Left lung (tissue), 10 donors: ENCODE data around the gene VAC14. TPM values are rescaled to one million over a fixed set of nuclear protein-coding genes. Genes with fewer than 3 reads are reported as not detected.

Source experiments
- ATAC-seq: fragments of 200-7000 bp; cut with Tn5 transposase; one replicate; pipeline ENCODE4 v1.9.1; 2020; ENCODE audit warnings: moderate library complexity
- DNase-seq, 4 donors: peaks; one replicate each; pipeline ENCODE4 v3.0.0-alpha.2; 2013 to 2020
- H3K27ac ChIP-seq, 2 donors: fragments of 200-600 bp; sonication (generic) in 1 of 2; one replicate each; pipeline versions ENCODE4 v1.5.0 to v1.8.0; 2020 to 2021
- H3K27me3 ChIP-seq, 2 donors: fragments of 200-600 bp; sonication (generic) in 1 of 2; one replicate each; pipeline versions ENCODE4 v1.5.0 to v1.8.0; 2020 to 2021
- H3K36me3 ChIP-seq, 2 donors: fragments of 200-600 bp; sonication (generic) in 1 of 2; one replicate each; pipeline versions ENCODE4 v1.5.0 to v1.8.0; 2020 to 2021
- H3K4me1 ChIP-seq, 2 donors: fragments of 200-600 bp; one replicate each; pipeline ENCODE4 v1.8.0; 2021
- H3K4me3 ChIP-seq, 2 donors: fragments of 200-600 bp; sonication (generic) in 1 of 2; one replicate each; pipeline versions ENCODE4 v1.5.0 to v1.8.0; 2020 to 2021; ENCODE audit warnings: mild to moderate bottlenecking in 1 of 2
- H3K9me3 ChIP-seq, 2 donors: fragments of 200-600 bp; sonication (generic) in 1 of 2; one replicate each; pipeline versions ENCODE4 v1.5.0 to v1.8.0; 2020 to 2021
- CTCF ChIP-seq, 2 donors: fragments of 200-600 bp; sonication (generic) in 1 of 2; IDR thresholded peaks; one replicate each; pipeline versions ENCODE4 v1.5.0 to v1.8.0; 2021; ENCODE audit warnings: antibody characterized with exemption in 2 of 2
- intact Hi-C, 2 donors: fragments of 100-400 bp; cut with DNase I; formaldehyde crosslinking; loops; one replicate each; pipeline versions ENCODE4 v1.11.2 to v1.14.2; 2022
- polyA plus RNA-seq, 6 donors: library from polyadenylated mRNA; unstranded; fragments of 120-200 nt; gene quantifications; one replicate each; pipeline ENCODE4 v1.2.1, GENCODE V29; 2013; ENCODE audit not compliant: insufficient read length in 6 of 6
- total RNA-seq, 2 donors: library from RNA; stranded (reverse); fragmentation: NEBNext Ultra II Directional; extraction: Animal tissue kit (Norgen Biotek cat#: 25700); gene quantifications; one replicate each; pipeline ENCODE4 v1.2.1, GENCODE V29; 2021
- donor health status: DM: no; HTN: yes; CAD: no.
- donor health status: DM: no; HTN: no; CAD: no.

The VAC14 gene
- total and polyA plus RNA-seq, 8 donors, result 22.2 to 53.2 (median 29.2) TPM

GRCh38 chr16:70808371-70808770, 7.4 kb upstream of the VAC14 start:
- DNase-seq (no peak), ATAC-seq (no peak)
- Histone ChIP-seq H3K36me3 (no peaks in the 10 kb centered on the region), H3K27ac (no peak overlapping the region), H3K4me1 (no peaks in the 10 kb centered on the region), H3K27me3 (peaks cover 0 to 29% of the 10 kb centered on the region in 2 donors), H3K4me3 (no peak overlapping the region), H3K9me3 (no peaks in the 10 kb centered on the region)
- intact Hi-C loops, result no loop called here
- TF ChIP-seq CTCF (IDR thresholded peaks at IDR 0.05), result no peak

- H3K4me1 ChIP-seq, result no peaks in the 10 kb centered on the region
- no peaks in the 10 kb centered on the region for H3K36me3 ChIP-seq
- TF ChIP-seq CTCF (IDR thresholded peaks at IDR 0.05), result no peak
- ATAC-seq, result no peak
- peaks cover 0 to 29% of the 10 kb centered on the region in 2 donors for H3K27me3 ChIP-seq
- no peaks in the 10 kb centered on the region for H3K9me3 ChIP-seq
- H3K4me3 ChIP-seq, result no peak overlapping the region
- no peak overlapping the region for H3K27ac ChIP-seq
- DNase-seq, result no peak
- intact Hi-C loops, result no loop called here
Measured at GRCh38 chr16:70805787-70806186, 4.8 kb upstream of the VAC14 start.

GRCh38 chr16:70805380-70805779, 4.4 kb upstream of the VAC14 start:
- TF ChIP-seq CTCF (IDR thresholded peaks at IDR 0.05), result no peak
- Histone ChIP-seq H3K4me1 (peaks cover under 1 to 1% of the 10 kb centered on the region in 2 donors), H3K9me3 (no peaks in the 10 kb centered on the region), H3K4me3 (no peak overlapping the region), H3K36me3 (no peaks in the 10 kb centered on the region), H3K27me3 (peaks cover 0 to 29% of the 10 kb centered on the region in 2 donors), H3K27ac (peak overlapping the region in 1 of 2 donors; percentile 61)
- intact Hi-C loops, result no loop called here
- ATAC-seq (no peak), DNase-seq (no peak)

GRCh38 chr16:70804734-70805169, 3.8 kb upstream of the VAC14 start:
- no peak overlapping the region for H3K4me3 ChIP-seq
- ATAC-seq (no peak), DNase-seq (no peak)
- no peaks in the 10 kb centered on the region for H3K36me3 ChIP-seq
- peaks cover 0 to 29% of the 10 kb centered on the region in 2 donors for H3K27me3 ChIP-seq
- peaks cover 7 to 8% of the 10 kb centered on the region in 2 donors for H3K4me1 ChIP-seq
- intact Hi-C loops, result no loop called here
- TF ChIP-seq CTCF (IDR thresholded peaks at IDR 0.05), result no peak
- H3K9me3 ChIP-seq, result no peaks in the 10 kb centered on the region
- peak overlapping the region in 1 of 2 donors; percentile 61 for H3K27ac ChIP-seq

GRCh38 chr16:70804153-70804733, 3.3 kb upstream of the VAC14 start:
- no peak for ATAC-seq
- H3K36me3 ChIP-seq, result no peaks in the 10 kb centered on the region
- H3K9me3 ChIP-seq, result no peaks in the 10 kb centered on the region
- DNase-seq, result no peak
- H3K27ac ChIP-seq, result peak overlapping the region in 1 of 2 donors; percentile 61
- peaks cover 10 to 13% of the 10 kb centered on the region in 2 donors for H3K4me1 ChIP-seq
- no peak for TF ChIP-seq CTCF (IDR thresholded peaks at IDR 0.05)
- no peak overlapping the region for H3K4me3 ChIP-seq
- intact Hi-C loops, result no loop called here
- H3K27me3 ChIP-seq, result peaks cover 0 to 24% of the 10 kb centered on the region in 2 donors
